ENCODE results near the gene NPIPB6. TPM values are rescaled to one million over a fixed set of nuclear protein-coding genes. Genes with fewer than 3 reads are reported as not detected.

The NPIPB6 gene
- total RNA-seq, 2 donors from 2014 or later: 2.2 to 8.2 TPM

DNA sequence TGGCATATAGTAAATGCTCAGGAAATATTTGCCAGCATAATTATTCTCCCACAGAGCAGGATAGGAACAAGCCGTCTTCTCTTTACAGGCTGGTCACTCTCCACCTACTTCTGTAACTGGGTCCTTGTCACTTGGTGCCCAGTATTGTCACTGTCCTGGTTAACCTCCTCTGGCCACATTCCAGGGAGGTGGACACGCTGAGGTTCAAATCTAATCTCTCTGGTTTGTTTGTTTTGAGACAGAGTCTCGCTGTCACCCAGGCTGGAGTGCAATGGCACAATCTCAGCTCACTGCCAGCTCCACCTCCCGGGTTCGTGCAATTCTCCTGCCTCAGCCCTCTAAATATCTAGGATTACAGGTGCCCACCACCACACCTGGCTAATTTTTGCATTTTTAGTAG is 55.4 kb downstream of the NPIPB6 start:
- Histone ChIP-seq H3K4me3 (no peak overlapping the region), H3K27me3 (replicated peaks; ENCODE audit: insufficient read depth) (no peaks in the 10 kb centered on the region), H3K27ac (no peak overlapping the region), H3K36me3 (no peaks in the 10 kb centered on the region), H3K4me1 (ENCODE audit: control insufficient read depth in 1 of 2, low read depth in 2 of 2) (no peaks in the 10 kb centered on the region), H3K9me3 (no peaks in the 10 kb centered on the region)
- TF ChIP-seq, protein P1, sequence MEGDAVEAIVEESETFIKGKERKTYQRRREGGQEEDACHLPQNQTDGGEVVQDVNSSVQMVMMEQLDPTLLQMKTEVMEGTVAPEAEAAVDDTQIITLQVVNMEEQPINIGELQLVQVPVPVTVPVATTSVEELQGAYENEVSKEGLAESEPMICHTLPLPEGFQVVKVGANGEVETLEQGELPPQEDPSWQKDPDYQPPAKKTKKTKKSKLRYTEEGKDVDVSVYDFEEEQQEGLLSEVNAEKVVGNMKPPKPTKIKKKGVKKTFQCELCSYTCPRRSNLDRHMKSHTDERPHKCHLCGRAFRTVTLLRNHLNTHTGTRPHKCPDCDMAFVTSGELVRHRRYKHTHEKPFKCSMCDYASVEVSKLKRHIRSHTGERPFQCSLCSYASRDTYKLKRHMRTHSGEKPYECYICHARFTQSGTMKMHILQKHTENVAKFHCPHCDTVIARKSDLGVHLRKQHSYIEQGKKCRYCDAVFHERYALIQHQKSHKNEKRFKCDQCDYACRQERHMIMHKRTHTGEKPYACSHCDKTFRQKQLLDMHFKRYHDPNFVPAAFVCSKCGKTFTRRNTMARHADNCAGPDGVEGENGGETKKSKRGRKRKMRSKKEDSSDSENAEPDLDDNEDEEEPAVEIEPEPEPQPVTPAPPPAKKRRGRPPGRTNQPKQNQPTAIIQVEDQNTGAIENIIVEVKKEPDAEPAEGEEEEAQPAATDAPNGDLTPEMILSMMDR (IDR thresholded peaks at IDR 0.05): no peak
- no peak for DNase-seq (ENCODE audit: low spot score)
- ATAC-seq (ENCODE audit: insufficient number of reproducible peaks, low FRiP score, low read depth): no peak

DNA sequence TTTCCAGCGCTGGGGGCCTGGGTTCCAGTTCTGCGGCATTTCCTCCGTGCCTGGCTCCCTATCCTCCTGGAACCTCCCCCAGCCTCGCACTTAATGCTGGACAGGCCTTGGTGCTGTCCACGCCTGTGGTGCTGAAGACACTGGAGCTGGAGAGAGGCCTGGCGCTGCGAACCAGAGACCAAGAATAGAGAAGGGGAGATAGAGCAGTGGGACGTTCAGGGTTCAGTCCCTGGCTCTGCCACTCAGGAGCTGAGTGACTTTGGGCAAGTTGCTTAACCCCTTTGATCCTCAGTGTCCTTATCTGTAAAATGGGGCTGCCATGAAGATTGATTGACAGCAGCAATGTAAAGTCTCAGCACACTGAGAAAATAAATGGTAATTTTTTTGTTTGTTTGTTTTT is 59.1 kb downstream of the NPIPB6 start:
- ATAC-seq (ENCODE audit: insufficient number of reproducible peaks, low FRiP score, low read depth) (no peak), DNase-seq (ENCODE audit: low spot score) (no peak)
- H3K4me1 ChIP-seq (ENCODE audit: control insufficient read depth in 1 of 2, low read depth in 2 of 2): no peaks in the 10 kb centered on the region
- H3K36me3 ChIP-seq: no peaks in the 10 kb centered on the region
- H3K27me3 ChIP-seq (replicated peaks; ENCODE audit: insufficient read depth): no peaks in the 10 kb centered on the region
- H3K9me3 ChIP-seq: no peaks in the 10 kb centered on the region
- H3K27ac ChIP-seq: no peak overlapping the region
- no peak overlapping the region for H3K4me3 ChIP-seq
- TF ChIP-seq, protein P1 (IDR thresholded peaks at IDR 0.05): no peak

DNA sequence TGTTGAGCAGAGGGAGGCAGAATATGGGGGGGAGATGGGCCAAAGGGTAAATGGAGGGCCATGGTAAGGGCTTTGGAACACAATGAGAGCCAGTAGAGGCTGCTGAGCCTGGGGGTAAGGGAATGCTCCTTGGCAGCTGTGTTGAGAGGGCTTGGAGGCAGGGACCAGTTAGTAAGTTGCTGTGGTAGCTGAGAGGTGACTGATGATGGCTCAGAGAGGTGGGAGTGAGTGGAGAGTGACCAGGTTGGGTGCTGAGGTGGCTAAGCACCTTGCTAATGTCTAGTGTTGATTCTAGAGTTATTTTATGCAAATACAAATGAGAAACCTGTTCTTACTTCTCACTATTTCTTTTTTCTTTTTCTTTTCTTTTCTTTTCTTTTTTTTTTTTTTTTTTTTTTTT is 60.2 kb downstream of the NPIPB6 start:
- no peak for DNase-seq (ENCODE audit: low spot score)

DNA sequence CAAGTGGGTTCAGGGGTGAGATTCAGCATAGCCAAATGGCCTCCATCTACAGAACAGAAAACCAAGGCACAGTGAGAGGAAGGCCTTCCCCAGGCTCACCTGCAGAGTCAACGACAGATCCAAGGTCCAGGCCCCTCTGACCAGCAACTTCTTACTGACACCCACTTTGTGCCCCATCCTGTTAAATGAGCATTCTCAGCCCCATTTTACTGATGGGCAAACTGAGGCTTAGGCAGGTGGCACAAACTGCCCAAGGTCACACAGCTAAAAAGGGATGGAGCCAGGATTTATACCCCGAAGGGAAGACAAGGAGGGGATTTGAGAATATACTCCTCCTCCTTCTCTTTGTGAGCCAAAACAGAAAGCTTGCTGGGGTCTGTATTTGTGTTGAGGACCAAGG is 61.7 kb downstream of the NPIPB6 start:
- Histone ChIP-seq H3K9me3 (no peaks in the 10 kb centered on the region), H3K27ac (no peak overlapping the region), H3K4me3 (no peak overlapping the region), H3K36me3 (no peaks in the 10 kb centered on the region), H3K4me1 (ENCODE audit: control insufficient read depth in 1 of 2, low read depth in 2 of 2) (no peaks in the 10 kb centered on the region), H3K27me3 (replicated peaks; ENCODE audit: insufficient read depth) (no peaks in the 10 kb centered on the region)
- TF ChIP-seq, protein P1 (IDR thresholded peaks at IDR 0.05): no peak
- no peak for ATAC-seq (ENCODE audit: insufficient number of reproducible peaks, low FRiP score, low read depth)
- no peak for DNase-seq (ENCODE audit: low spot score)

More for the DNA sequence above, 60.2 kb downstream of the NPIPB6 start:
- H3K4me3 ChIP-seq: no peak overlapping the region
- TF ChIP-seq, protein P1 (IDR thresholded peaks at IDR 0.05): no peak
- H3K36me3 ChIP-seq: no peaks in the 10 kb centered on the region
- H3K27ac ChIP-seq: no peak overlapping the region
- ATAC-seq (ENCODE audit: insufficient number of reproducible peaks, low FRiP score, low read depth): no peak
- no peaks in the 10 kb centered on the region for H3K27me3 ChIP-seq (replicated peaks; ENCODE audit: insufficient read depth)
- H3K9me3 ChIP-seq: no peaks in the 10 kb centered on the region
- H3K4me1 ChIP-seq (ENCODE audit: control insufficient read depth in 1 of 2, low read depth in 2 of 2): no peaks in the 10 kb centered on the region

DNA sequence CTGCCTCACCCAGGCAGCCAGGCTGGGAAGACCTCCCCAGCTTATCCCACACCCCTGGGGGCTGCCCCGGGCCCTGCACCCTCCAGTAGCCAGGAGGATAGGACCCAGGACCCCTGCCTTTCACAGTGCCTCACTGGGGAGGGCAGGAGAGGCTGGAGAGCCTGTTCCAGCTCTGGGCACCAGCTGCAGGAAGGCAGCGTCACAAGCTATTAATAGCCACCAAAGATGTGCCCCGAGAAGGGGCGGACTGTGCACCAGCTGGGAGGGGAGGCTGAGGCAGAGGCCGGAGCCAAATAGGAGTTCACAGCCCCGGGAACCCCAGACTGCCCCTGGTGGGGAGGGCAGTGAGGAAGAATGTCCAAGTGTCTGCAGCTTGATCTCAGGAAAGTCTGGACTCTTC is 62.2 kb downstream of the NPIPB6 start:
- Histone ChIP-seq H3K27ac (no peak overlapping the region), H3K4me1 (ENCODE audit: control insufficient read depth in 1 of 2, low read depth in 2 of 2) (no peaks in the 10 kb centered on the region), H3K9me3 (no peaks in the 10 kb centered on the region), H3K4me3 (no peak overlapping the region), H3K36me3 (no peaks in the 10 kb centered on the region), H3K27me3 (replicated peaks; ENCODE audit: insufficient read depth) (no peaks in the 10 kb centered on the region)
- TF ChIP-seq, protein P1 (IDR thresholded peaks at IDR 0.05): no peak
- DNase-seq (ENCODE audit: low spot score) (no peak), ATAC-seq (ENCODE audit: insufficient number of reproducible peaks, low FRiP score, low read depth) (no peak)
